Bronchial epithelial cell (primary cell): ENCODE data around the gene RHBDL3. TPM values are rescaled to one million over a fixed set of nuclear protein-coding genes. Genes with fewer than 3 reads are reported as not detected.

Source experiments
- DNase-seq: peaks from one replicate; pipeline ENCODE4 v3.0.0-alpha.2; 2010; ENCODE audit warnings: low read depth
- FAIRE-seq: peaks from 2 replicates; lab custom pipeline; 2011; peaks lifted over from hg19 to GRCh38; lab: Jason Lieb, UNC
- H3K27me3 ChIP-seq: 2 replicates; pipeline ENCODE4 v1.5.1; 2011; ENCODE audit warnings: low read length; ENCODE audit not compliant: control insufficient read depth, insufficient read depth
- H3K36me3 ChIP-seq: 2 replicates; pipeline ENCODE4 v1.5.1; 2011; ENCODE audit warnings: low read length; ENCODE audit not compliant: control insufficient read depth, insufficient read depth
- H3K4me3 ChIP-seq: 2 replicates; pipeline ENCODE4 v1.5.1; 2011; ENCODE audit warnings: mild to moderate bottlenecking, low read depth, low read length, control low read depth
- CTCF ChIP-seq: IDR thresholded peaks from 2 replicates; pipeline ENCODE4 v1.5.1; 2011; ENCODE audit warnings: mild to moderate bottlenecking, moderate library complexity, low read length, control low read depth, inconsistent platforms; ENCODE audit not compliant: insufficient read depth, severe bottlenecking
- total RNA-seq: library from RNA; depleted of rRNA; stranded (reverse); fragments of >200 nt; gene quantifications from 2 replicates; pipeline ENCODE4 v1.2.1, GENCODE V29; 2014

Gene RHBDL3
- total RNA-seq, 1 donor from 2014 or later, result not detected

- Histone ChIP-seq H3K36me3 (no peaks in the 10 kb centered on the region), H3K4me3 (no peak overlapping the region), H3K27me3 (no peaks in the 10 kb centered on the region)
- no peak for FAIRE-seq
- TF ChIP-seq CTCF, result no peak
- DNase-seq, result no peak
Measured at GRCh38 chr17:32331243-32332040, 65.8 kb downstream of the RHBDL3 start.

GRCh38 chr17:32333187-32333586, 67.6 kb downstream of the RHBDL3 start:
- FAIRE-seq, result no peak
- Histone ChIP-seq H3K36me3 (no peaks in the 10 kb centered on the region), H3K27me3 (no peaks in the 10 kb centered on the region), H3K4me3 (no peak overlapping the region)
- DNase-seq, result no peak
- no peak for TF ChIP-seq CTCF

GRCh38 chr17:32335046-32335445, 69.4 kb downstream of the RHBDL3 start:
- Histone ChIP-seq H3K27me3 (no peaks in the 10 kb centered on the region), H3K4me3 (no peak overlapping the region), H3K36me3 (no peaks in the 10 kb centered on the region)
- DNase-seq (no peak), FAIRE-seq (no peak)
- TF ChIP-seq CTCF, result no peak

- DNase-seq (peak; percentile 57), FAIRE-seq (no peak)
- Histone ChIP-seq H3K4me3 (no peak overlapping the region), H3K27me3 (no peaks in the 10 kb centered on the region), H3K36me3 (no peaks in the 10 kb centered on the region)
- no peak for TF ChIP-seq CTCF
Measured at GRCh38 chr17:32335687-32336086, 70.1 kb downstream of the RHBDL3 start.

- peak; percentile 42 for TF ChIP-seq CTCF
- Histone ChIP-seq H3K27me3 (no peaks in the 10 kb centered on the region), H3K36me3 (no peaks in the 10 kb centered on the region), H3K4me3 (peak overlapping the region; percentile 64)
- FAIRE-seq (no peak), DNase-seq (peak; percentile 47)
Measured at GRCh38 chr17:32341141-32341856, 75.7 kb downstream of the RHBDL3 start.
